Pons (tissue), 1 donor: Measurements from ENCODE around the gene CDC42EP4.
A peak's percentile ranks its signal among the peaks of the same experiment; 100 is the strongest.
"Not testable (repeated sequence)": the region's sequence is repeated elsewhere in the genome, so short reads cannot be mapped to it uniquely, and the experiment has no call there.

ENCODE experiments used
- DNase-seq: peaks from one replicate; pipeline ENCODE4 v3.0.0-alpha.2; 2016; ENCODE audit warnings: low spot score

CDC42EP4 gene

GRCh38 chr17:73320601-73321264, 8.9 kb upstream of the CDC42EP4 start:
- DNase-seq, result no peak

GRCh38 chr17:73319766-73320165, 8.0 kb upstream of the CDC42EP4 start:
- DNase-seq, result no peak

GRCh38 chr17:73318836-73319235, 7.0 kb upstream of the CDC42EP4 start:
- DNase-seq, result no peak

- DNase-seq, result no peak
These were observed 6.6 kb upstream of the CDC42EP4 start for GRCh38 chr17:73318427-73318813.

- DNase-seq, result no peak
These were observed 6.0 kb upstream of the CDC42EP4 start for GRCh38 chr17:73317513-73318426.

GRCh38 chr17:73316919-73317505, 5.2 kb upstream of the CDC42EP4 start:
- DNase-seq, result no peak

- no peak for DNase-seq
These were observed 3.7 kb upstream of the CDC42EP4 start for GRCh38 chr17:73315471-73315870.

- DNase-seq, result no peak
These were observed 1.8 kb upstream of the CDC42EP4 start for GRCh38 chr17:73313526-73314127.

GRCh38 chr17:73312887-73313286, 1.1 kb upstream of the CDC42EP4 start:
- not testable (repeated sequence) for DNase-seq

- DNase-seq, result no peak
These were observed 397 bp downstream of the CDC42EP4 start for GRCh38 chr17:73311428-73311780.

GRCh38 chr17:73309727-73310596, 1.8 kb downstream of the CDC42EP4 start:
- no peak for DNase-seq

- not testable (repeated sequence) for DNase-seq
These were observed 2.8 kb downstream of the CDC42EP4 start for GRCh38 chr17:73308959-73309358.

GRCh38 chr17:73308017-73308823, 3.6 kb downstream of the CDC42EP4 start:
- no peak for DNase-seq

- peak; percentile 64 for DNase-seq
These were observed 4.7 kb downstream of the CDC42EP4 start for GRCh38 chr17:73307130-73307529.

- DNase-seq, result no peak
These were observed 5.7 kb downstream of the CDC42EP4 start for GRCh38 chr17:73305845-73306836.

- no peak for DNase-seq
These were observed 6.6 kb downstream of the CDC42EP4 start for GRCh38 chr17:73304971-73305812.

GRCh38 chr17:73304438-73304837, 7.4 kb downstream of the CDC42EP4 start:
- DNase-seq, result no peak

- DNase-seq, result no peak
These were observed 9.6 kb downstream of the CDC42EP4 start for GRCh38 chr17:73302189-73302588.

GRCh38 chr17:73301369-73301768, 10.4 kb downstream of the CDC42EP4 start:
- no peak for DNase-seq
